GM10847 (cell line): ENCODE results near the gene CA5B.

Experiments used
- POLR2A ChIP-seq: IDR thresholded peaks from 2 replicates; pipeline ENCODE4 v1.6.1; 2011; ENCODE audit not compliant: insufficient read length; ENCODE audit errors: extremely low read depth

CA5B gene

DNA sequence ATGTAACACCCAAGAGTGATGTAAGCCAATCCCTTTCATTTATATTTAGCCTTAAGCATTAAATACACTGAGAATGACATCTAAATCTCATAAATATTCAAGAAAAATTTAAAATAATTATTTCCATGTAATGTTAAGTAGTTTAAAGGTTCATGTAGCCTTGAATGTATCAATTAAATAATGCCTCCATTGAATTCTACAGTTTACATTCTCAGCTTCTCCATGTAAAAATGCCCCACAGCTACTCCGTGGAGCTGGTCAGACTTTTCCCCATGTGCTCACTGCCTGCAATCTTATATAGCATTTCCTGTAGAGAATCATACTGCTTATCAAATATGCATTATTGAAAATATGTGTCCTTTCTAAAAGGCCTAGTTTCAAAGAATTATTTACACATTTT is 91.1 kb downstream of the CA5B start:
- TF ChIP-seq POLR2A = no peak

DNA sequence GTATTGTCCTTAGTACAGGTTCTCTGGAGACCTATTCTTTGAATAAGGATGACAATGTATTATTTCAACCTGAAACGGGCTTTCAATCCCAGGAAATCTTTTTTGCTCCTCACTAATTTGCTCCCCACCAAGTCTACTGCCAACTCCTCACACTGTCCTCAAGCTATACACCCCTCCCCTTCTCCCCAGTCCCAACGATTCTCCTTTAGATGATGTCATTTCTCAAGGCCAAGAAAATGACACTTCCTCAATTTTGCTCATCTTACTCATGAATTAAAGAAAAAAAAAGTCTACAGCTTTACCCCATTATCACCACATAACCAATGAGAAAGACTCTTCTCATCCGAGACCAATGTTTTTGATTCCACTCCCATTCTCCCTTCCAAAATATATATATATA is 96.0 kb downstream of the CA5B start:
- no peak for TF ChIP-seq POLR2A

DNA sequence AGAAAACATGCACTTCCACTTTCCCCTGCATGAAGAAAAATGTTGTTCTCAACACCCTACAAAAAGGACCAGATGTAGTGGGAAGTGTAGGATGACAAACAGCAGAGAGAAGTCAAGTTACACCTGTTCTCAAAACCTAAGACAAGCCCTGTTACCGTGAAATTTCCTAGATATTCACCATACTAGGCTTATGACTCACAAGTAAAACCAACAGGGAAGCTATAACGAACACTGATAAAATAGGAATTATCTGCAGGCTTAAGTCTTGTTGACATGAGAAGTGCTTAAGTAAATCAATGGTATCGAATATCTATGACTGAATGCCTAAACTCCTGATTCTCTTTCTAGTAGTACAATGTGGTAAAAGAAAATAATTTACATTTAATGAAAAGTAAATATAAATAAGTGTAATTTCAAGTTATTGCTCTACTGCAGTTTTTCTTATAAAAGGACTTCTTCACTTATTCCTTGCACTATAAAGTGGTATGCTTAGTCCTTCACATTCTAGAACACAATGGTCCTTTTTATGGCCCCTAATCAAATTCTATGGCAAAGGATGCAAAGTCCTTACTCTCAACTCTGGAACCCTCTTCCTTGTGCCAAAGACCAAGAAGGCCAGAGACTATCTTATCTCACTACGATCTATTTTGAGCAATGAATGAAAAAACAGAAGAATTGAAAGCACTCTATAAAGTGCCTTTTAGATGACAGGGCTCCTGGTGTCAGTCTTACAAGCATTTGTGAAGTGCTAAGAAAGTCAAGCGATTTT is 96.9 kb downstream of the CA5B start:
- TF ChIP-seq POLR2A = no peak
